Fibroblast of lung (primary cell): ENCODE measurements around the gene TMEM125. TPM values are rescaled to one million over a fixed set of nuclear protein-coding genes. Genes with fewer than 3 reads are reported as not detected.

Experiments
- DNase-seq, 2 donors: peaks; one replicate each; pipeline versions ENCODE4 v3.0.0 to v3.0.0-alpha.2; 2010; ENCODE audit warnings: low read depth in 2 of 2
- H2AFZ ChIP-seq: 2 replicates; pipeline ENCODE4 v1.5.1; 2012; ENCODE audit warnings: low read length, control low read depth, inconsistent platforms
- H3K27ac ChIP-seq: 2 replicates; pipeline ENCODE4 v1.5.1; 2011; ENCODE audit warnings: low read length, control low read depth; ENCODE audit not compliant: insufficient read depth
- H3K27me3 ChIP-seq: 2 replicates; pipeline ENCODE4 v1.5.1; 2011; ENCODE audit warnings: mild to moderate bottlenecking, low read length; ENCODE audit not compliant: control insufficient read depth, insufficient read depth
- H3K36me3 ChIP-seq: 2 replicates; pipeline ENCODE4 v1.5.1; 2011; ENCODE audit warnings: low read length; ENCODE audit not compliant: control insufficient read depth, insufficient read depth
- H3K4me1 ChIP-seq: 2 replicates; pipeline ENCODE4 v1.5.1; 2011; ENCODE audit warnings: low read length; ENCODE audit not compliant: control insufficient read depth, insufficient read depth; ENCODE audit errors: extremely low read depth
- H3K4me2 ChIP-seq: 2 replicates; pipeline ENCODE4 v1.5.1; 2011; ENCODE audit warnings: low read length, control low read depth; ENCODE audit not compliant: insufficient read depth; ENCODE audit errors: extremely low read depth
- H3K4me3 ChIP-seq, 4 experiments: fragments of 200-600 bp in 1 of 4; sonication (generic) in 1 of 4; replicated peaks in 1 of 4; 2 replicates each; pipeline ENCODE4 v1.5.1; 2011 to 2016; ENCODE audit warnings: low read length in 4 of 4, low read depth in 3 of 4, mild to moderate bottlenecking in 3 of 4, control low read depth in 2 of 4, inconsistent platforms in 1 of 4, mixed read lengths in 1 of 4; ENCODE audit not compliant: insufficient read depth in 1 of 4; ENCODE audit errors: control extremely low read depth in 1 of 4
- H3K79me2 ChIP-seq: 2 replicates; pipeline ENCODE4 v1.5.1; 2012; ENCODE audit warnings: mild to moderate bottlenecking, low read length, inconsistent platforms; ENCODE audit not compliant: control insufficient read depth, insufficient read depth
- H3K9ac ChIP-seq: 2 replicates; pipeline ENCODE4 v1.5.1; 2011; ENCODE audit warnings: mild to moderate bottlenecking, low read length, control low read depth; ENCODE audit not compliant: insufficient read depth
- H3K9me3 ChIP-seq: 2 replicates; pipeline ENCODE4 v1.5.1; 2012; ENCODE audit warnings: low read depth, low read length; ENCODE audit not compliant: control insufficient read depth, insufficient read depth
- H4K20me1 ChIP-seq: 2 replicates; pipeline ENCODE4 v1.5.1; 2011; ENCODE audit warnings: low read length; ENCODE audit not compliant: control insufficient read depth, insufficient read depth; ENCODE audit errors: extremely low read depth
- EZH2 ChIP-seq: IDR thresholded peaks from 2 replicates; pipeline ENCODE4 v1.5.1; 2012; ENCODE audit warnings: low read length, control low read depth, mild to moderate bottlenecking; ENCODE audit errors: missing control alignments
- polyA plus RNA-seq, 2 donors: library from polyadenylated mRNA; depleted of rRNA in 1 of 2; stranded (reverse) in 1 of 2; unstranded in 1 of 2; fragments of >200 nt; gene quantifications; 2 replicates each; pipeline ENCODE4 v1.2.1, GENCODE V29; 2011 to 2012; ENCODE audit warnings: missing spikeins in 1 of 2
- total RNA-seq: library from RNA; depleted of rRNA; stranded (reverse); fragments of >200 nt; gene quantifications from 2 replicates; pipeline ENCODE4 v1.2.1, GENCODE V29; 2014
- TF ChIP-seq, protein P1 (sequence below), 2 donors: IDR thresholded peaks in 1 of 2; conservative IDR thresholded peaks in 1 of 2; 1 replicate in 1 of 2; 2 replicates in 1 of 2; pipeline ENCODE4 v1.5.1; 2011 to 2012; ENCODE audit warnings: low read length in 2 of 2, control low read depth in 1 of 2, inconsistent platforms in 1 of 2, low read depth in 1 of 2, mild to moderate bottlenecking in 1 of 2

TMEM125 gene
- total and polyA plus RNA-seq, 2 donors (not counting 1 experiment from before 2014, with no cell fraction given) = 0.03 TPM; not detected in 1

DNA sequence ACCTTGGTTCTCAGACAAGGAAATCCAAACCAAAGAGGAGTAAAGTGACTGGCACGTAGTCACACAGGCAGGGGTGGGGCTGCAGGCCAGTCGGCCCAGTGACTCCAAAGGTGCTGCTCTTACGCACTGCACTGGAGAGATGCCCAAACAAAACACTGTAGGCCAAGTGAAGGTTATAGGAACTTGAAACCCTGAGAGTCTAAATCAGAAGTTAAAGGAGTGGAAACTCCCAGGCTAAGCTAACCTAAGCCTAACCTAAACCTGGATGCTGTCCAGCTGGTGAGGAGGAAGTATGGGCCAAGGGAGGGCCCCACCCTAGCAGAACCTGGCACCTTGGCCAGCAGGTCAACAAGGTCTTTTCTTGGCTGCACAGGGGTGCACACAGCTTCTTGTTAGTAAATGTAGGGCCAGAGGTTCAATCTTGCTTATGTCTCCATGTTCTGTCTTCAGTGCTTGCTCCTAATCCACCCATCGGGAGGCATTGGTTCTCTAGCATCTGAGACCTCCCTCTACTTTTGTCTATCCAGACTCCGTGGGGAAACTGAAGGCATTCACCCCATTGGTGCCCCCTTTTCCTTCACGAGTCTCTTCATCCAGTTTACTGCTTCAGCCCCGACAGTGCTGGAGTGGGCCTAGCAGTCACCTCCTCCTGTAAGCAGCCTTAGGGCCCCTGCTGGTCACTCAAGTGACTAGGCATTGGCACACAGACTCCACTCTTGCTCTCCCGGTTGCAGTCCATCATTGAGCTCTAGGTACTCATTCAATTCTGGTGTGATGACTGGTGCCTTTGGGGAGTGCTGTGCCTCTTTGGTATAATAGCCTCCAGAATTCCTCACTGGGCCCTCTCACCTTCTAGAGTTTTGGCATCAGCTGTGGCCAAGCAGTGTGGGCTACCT is 12.9 kb upstream of the TMEM125 start:
- Histone ChIP-seq H3K4me3 (no peak overlapping the region), H3K4me2 (no peak overlapping the region), H3K36me3 (no peaks in the 10 kb centered on the region), H4K20me1 (no peaks in the 10 kb centered on the region), H3K4me1 (no peaks in the 10 kb centered on the region), H3K27me3 (peaks cover 13% of the 10 kb centered on the region), H2AFZ (no peak overlapping the region), H3K9me3 (no peaks in the 10 kb centered on the region), H3K79me2 (no peaks in the 10 kb centered on the region), H3K27ac (no peak overlapping the region), H3K9ac (no peak overlapping the region)
- no peak for DNase-seq
- TF ChIP-seq, protein P1, sequence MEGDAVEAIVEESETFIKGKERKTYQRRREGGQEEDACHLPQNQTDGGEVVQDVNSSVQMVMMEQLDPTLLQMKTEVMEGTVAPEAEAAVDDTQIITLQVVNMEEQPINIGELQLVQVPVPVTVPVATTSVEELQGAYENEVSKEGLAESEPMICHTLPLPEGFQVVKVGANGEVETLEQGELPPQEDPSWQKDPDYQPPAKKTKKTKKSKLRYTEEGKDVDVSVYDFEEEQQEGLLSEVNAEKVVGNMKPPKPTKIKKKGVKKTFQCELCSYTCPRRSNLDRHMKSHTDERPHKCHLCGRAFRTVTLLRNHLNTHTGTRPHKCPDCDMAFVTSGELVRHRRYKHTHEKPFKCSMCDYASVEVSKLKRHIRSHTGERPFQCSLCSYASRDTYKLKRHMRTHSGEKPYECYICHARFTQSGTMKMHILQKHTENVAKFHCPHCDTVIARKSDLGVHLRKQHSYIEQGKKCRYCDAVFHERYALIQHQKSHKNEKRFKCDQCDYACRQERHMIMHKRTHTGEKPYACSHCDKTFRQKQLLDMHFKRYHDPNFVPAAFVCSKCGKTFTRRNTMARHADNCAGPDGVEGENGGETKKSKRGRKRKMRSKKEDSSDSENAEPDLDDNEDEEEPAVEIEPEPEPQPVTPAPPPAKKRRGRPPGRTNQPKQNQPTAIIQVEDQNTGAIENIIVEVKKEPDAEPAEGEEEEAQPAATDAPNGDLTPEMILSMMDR (conservative IDR thresholded peaks at IDR 0.05 in 1 of 2, IDR thresholded peaks at IDR 0.05 in 1 of 2; ENCODE audit: low read depth in 1 of 2, low read length in 2 of 2) = no peak
- TF ChIP-seq EZH2 = no peak

DNA sequence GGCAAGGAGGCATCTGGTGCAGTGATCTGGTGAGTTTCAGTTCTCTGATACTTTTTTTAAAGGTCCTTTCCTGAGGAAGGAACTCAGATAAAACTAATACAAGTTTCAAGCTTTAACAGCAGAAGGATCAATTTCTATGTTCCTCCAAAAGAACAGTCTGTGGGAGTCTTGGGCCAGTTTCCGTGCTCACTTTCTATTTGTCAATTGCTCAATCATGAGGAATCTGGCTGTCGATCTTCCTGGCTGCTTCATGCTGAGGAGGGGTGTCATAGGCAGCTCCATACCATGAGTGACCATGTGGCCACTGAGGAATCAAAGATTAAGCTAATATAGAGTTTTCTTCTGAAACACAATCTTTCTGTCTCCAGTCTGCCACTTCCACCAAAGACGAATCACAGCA is 11.4 kb upstream of the TMEM125 start:
- no peak overlapping the region for H2AFZ ChIP-seq
- H3K4me1 ChIP-seq = no peaks in the 10 kb centered on the region
- DNase-seq = no peak
- H3K27me3 ChIP-seq = peaks cover 9% of the 10 kb centered on the region
- no peaks in the 10 kb centered on the region for H3K9me3 ChIP-seq
- no peaks in the 10 kb centered on the region for H3K36me3 ChIP-seq
- no peaks in the 10 kb centered on the region for H3K79me2 ChIP-seq
- TF ChIP-seq EZH2 = no peak
- TF ChIP-seq, protein P1 (conservative IDR thresholded peaks at IDR 0.05 in 1 of 2, IDR thresholded peaks at IDR 0.05 in 1 of 2; ENCODE audit: low read depth in 1 of 2, low read length in 2 of 2) = no peak
- H3K27ac ChIP-seq = no peak overlapping the region
- H3K4me2 ChIP-seq = no peak overlapping the region
- no peak overlapping the region for H3K9ac ChIP-seq
- H4K20me1 ChIP-seq = no peaks in the 10 kb centered on the region
- no peak overlapping the region for H3K4me3 ChIP-seq

DNA sequence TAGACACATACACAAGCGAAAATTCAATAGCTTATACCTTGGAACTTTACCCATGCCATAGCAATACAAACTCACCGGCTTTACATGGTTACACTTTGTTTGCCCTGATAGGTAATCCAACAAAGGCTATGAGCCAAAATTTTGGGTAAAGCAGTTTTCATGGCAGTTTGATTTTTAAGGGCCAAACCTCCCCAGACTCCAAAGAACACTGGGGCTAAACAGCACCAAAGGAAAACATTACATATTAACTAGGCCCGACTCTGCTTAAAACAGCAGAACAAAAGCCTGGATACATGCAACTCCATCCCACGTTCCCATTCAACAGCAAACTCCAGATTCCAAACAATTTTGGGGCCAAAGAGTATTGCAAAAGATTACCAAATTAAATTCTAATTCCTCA is 4.4 kb upstream of the TMEM125 start:
- Histone ChIP-seq H3K4me1 (no peaks in the 10 kb centered on the region), H3K4me2 (no peak overlapping the region), H3K36me3 (no peaks in the 10 kb centered on the region), H2AFZ (no peak overlapping the region), H3K27ac (no peak overlapping the region), H3K4me3 (no peak overlapping the region), H3K79me2 (no peaks in the 10 kb centered on the region), H3K27me3 (peaks cover 7% of the 10 kb centered on the region), H3K9ac (no peak overlapping the region), H3K9me3 (no peaks in the 10 kb centered on the region), H4K20me1 (no peaks in the 10 kb centered on the region)
- no peak for DNase-seq
- TF ChIP-seq, protein P1 (conservative IDR thresholded peaks at IDR 0.05 in 1 of 2, IDR thresholded peaks at IDR 0.05 in 1 of 2; ENCODE audit: low read depth in 1 of 2, low read length in 2 of 2) = no peak
- no peak for TF ChIP-seq EZH2
